Activated gamma-delta T cell (primary cell): ENCODE results near the gene MFNG.

Source experiments
- DNase-seq: peaks from one replicate; lab custom pipeline; 2025; lab: John Stamatoyannopoulos, UW

Gene MFNG

GRCh38 chr22:37493979-37494378 is 7.8 kb upstream of the MFNG start:
- DNase-seq = no peak

- DNase-seq = no peak
These were observed 6.5 kb upstream of the MFNG start for GRCh38 chr22:37492428-37493344.

GRCh38 chr22:37491559-37492427 is 5.6 kb upstream of the MFNG start:
- no peak for DNase-seq

GRCh38 chr22:37491106-37491505 is 4.9 kb upstream of the MFNG start:
- no peak for DNase-seq

- no peak for DNase-seq
These were observed 3.8 kb upstream of the MFNG start for GRCh38 chr22:37489983-37490382.

- DNase-seq = no peak
These were observed 2.4 kb upstream of the MFNG start for GRCh38 chr22:37488337-37489135.

GRCh38 chr22:37487571-37487970 is 1.4 kb upstream of the MFNG start:
- DNase-seq = no peak

GRCh38 chr22:37487129-37487528 is 945 bp upstream of the MFNG start:
- DNase-seq = no peak

- DNase-seq = no peak
These were observed 575 bp downstream of the MFNG start for GRCh38 chr22:37485395-37486223.

- DNase-seq = peak; percentile 61
These were observed 1.4 kb downstream of the MFNG start for GRCh38 chr22:37484480-37485394.

GRCh38 chr22:37483050-37483449 is 3.1 kb downstream of the MFNG start:
- no peak for DNase-seq

GRCh38 chr22:37482244-37482643 is 3.9 kb downstream of the MFNG start:
- DNase-seq = no peak

- no peak for DNase-seq
These were observed 4.8 kb downstream of the MFNG start for GRCh38 chr22:37481347-37481907.

GRCh38 chr22:37480387-37481346 is 5.5 kb downstream of the MFNG start:
- DNase-seq = no peak

- no peak for DNase-seq
These were observed 7.0 kb downstream of the MFNG start for GRCh38 chr22:37479196-37479595.

- DNase-seq = no peak
These were observed 9.5 kb downstream of the MFNG start for GRCh38 chr22:37476389-37477329.

GRCh38 chr22:37474447-37475090 is 11.6 kb downstream of the MFNG start:
- no peak for DNase-seq
